Karpas-422 (cell line): ENCODE data around the gene HAUS7. TPM values are rescaled to one million over a fixed set of nuclear protein-coding genes. Genes with fewer than 3 reads are reported as not detected.

ENCODE experiments used
- DNase-seq: peaks from one replicate; pipeline ENCODE4 v3.0.0-alpha.2; 2015
- H2AFZ ChIP-seq: fragments of 200-600 bp; sonication (generic); 2 replicates; pipeline ENCODE4 v1.6.1; 2014; ENCODE audit warnings: antibody characterized with exemption, low read length, mixed read lengths
- H3K27ac ChIP-seq: fragments of 200-600 bp; sonication (generic); 2 replicates; pipeline ENCODE4 v1.5.1; 2014; ENCODE audit warnings: mild to moderate bottlenecking, low read length, moderate library complexity
- H3K27me3 ChIP-seq: fragments of 200-600 bp; sonication (generic); 2 replicates; pipeline ENCODE4 v1.6.1; 2014; ENCODE audit warnings: low read length, mixed read lengths
- H3K36me3 ChIP-seq: fragments of 200-600 bp; sonication (generic); 2 replicates; pipeline ENCODE4 v1.6.1; 2014; ENCODE audit warnings: low read length, mixed read lengths; ENCODE audit not compliant: insufficient read depth
- H3K4me1 ChIP-seq: fragments of 200-600 bp; sonication (generic); 2 replicates; pipeline ENCODE4 v1.6.1; 2014; ENCODE audit warnings: mild to moderate bottlenecking, low read length, mixed read lengths
- H3K4me2 ChIP-seq: fragments of 200-600 bp; sonication (generic); 2 replicates; pipeline ENCODE4 v1.6.1; 2014; ENCODE audit warnings: low read length, low read depth, mild to moderate bottlenecking; ENCODE audit not compliant: poor library complexity, severe bottlenecking
- H3K4me3 ChIP-seq: fragments of 200-600 bp; sonication (generic); 2 replicates; pipeline ENCODE4 v1.5.1; 2014; ENCODE audit warnings: mild to moderate bottlenecking, antibody characterized with exemption, low read length, mixed read lengths
- H3K79me2 ChIP-seq: fragments of 200-600 bp; sonication (generic); 2 replicates; pipeline ENCODE4 v1.6.1; 2014; ENCODE audit warnings: mild to moderate bottlenecking, low read length, mixed read lengths
- H3K9ac ChIP-seq: fragments of 200-600 bp; sonication (generic); 2 replicates; pipeline ENCODE4 v1.6.0; 2014; ENCODE audit warnings: low read length
- H3K9me2 ChIP-seq: fragments of 200-600 bp; sonication (generic), shearing (Covaris generic); replicated peaks from 2 replicates; pipeline ENCODE4 v1.6.0; 2014; ENCODE audit warnings: mild to moderate bottlenecking, low read length, moderate library complexity; ENCODE audit not compliant: insufficient read depth
- H3K9me3 ChIP-seq: fragments of 300-700, 200-600 bp; sonication (generic); 2 replicates; pipeline ENCODE4 v1.6.1; 2014; ENCODE audit warnings: low read length, mixed read lengths
- H4K20me1 ChIP-seq: fragments of 200-600 bp; sonication (generic); 2 replicates; pipeline ENCODE4 v1.6.1; 2014; ENCODE audit warnings: mild to moderate bottlenecking, antibody characterized with exemption, low read length, low read depth; ENCODE audit not compliant: insufficient read depth
- total RNA-seq: library from RNA; depleted of rRNA; stranded (reverse); fragments of >200 nt; shearing (Covaris generic); gene quantifications from 2 replicates; pipeline ENCODE4 v1.2.3, GENCODE V29; 2014; ENCODE audit warnings: low replicate concordance

Gene HAUS7
- total RNA-seq, 1 experiment from 2014 or later = 36.2 TPM

- H3K9me3 ChIP-seq = no peaks in the 10 kb centered on the region
These were observed 32.4 kb upstream of the HAUS7 start for GRCh38 chrX:153502796-153503195.

GRCh38 chrX:153502131-153502530, 31.8 kb upstream of the HAUS7 start:
- Histone ChIP-seq H4K20me1 (no peaks in the 10 kb centered on the region), H3K79me2 (no peaks in the 10 kb centered on the region), H3K4me1 (no peaks in the 10 kb centered on the region), H3K9ac (no peak overlapping the region), H3K4me3 (no peak overlapping the region), H3K27me3 (no peaks in the 10 kb centered on the region), H2AFZ (no peak overlapping the region), H3K36me3 (no peaks in the 10 kb centered on the region), H3K4me2 (no peak overlapping the region), H3K9me3 (no peaks in the 10 kb centered on the region), H3K9me2 (no peaks in the 10 kb centered on the region), H3K27ac (no peak overlapping the region)
- no peak for DNase-seq

More at GRCh38 chrX:153502796-153503195, 32.4 kb upstream of the HAUS7 start:
- no peaks in the 10 kb centered on the region for H4K20me1 ChIP-seq
- no peak overlapping the region for H2AFZ ChIP-seq
- DNase-seq = no peak
- no peak overlapping the region for H3K4me2 ChIP-seq
- H3K9me2 ChIP-seq = no peaks in the 10 kb centered on the region
- no peaks in the 10 kb centered on the region for H3K27me3 ChIP-seq
- no peak overlapping the region for H3K27ac ChIP-seq
- no peaks in the 10 kb centered on the region for H3K36me3 ChIP-seq
- H3K79me2 ChIP-seq = no peaks in the 10 kb centered on the region
- no peak overlapping the region for H3K9ac ChIP-seq
- H3K4me1 ChIP-seq = no peaks in the 10 kb centered on the region
- H3K4me3 ChIP-seq = no peak overlapping the region

- Histone ChIP-seq H3K79me2 (no peaks in the 10 kb centered on the region), H2AFZ (no peak overlapping the region), H4K20me1 (no peaks in the 10 kb centered on the region), H3K9ac (no peak overlapping the region), H3K4me1 (no peaks in the 10 kb centered on the region), H3K4me3 (no peak overlapping the region), H3K27me3 (no peaks in the 10 kb centered on the region), H3K9me2 (no peaks in the 10 kb centered on the region), H3K27ac (no peak overlapping the region), H3K36me3 (no peaks in the 10 kb centered on the region), H3K9me3 (no peaks in the 10 kb centered on the region), H3K4me2 (no peak overlapping the region)
- no peak for DNase-seq
These were observed 31.2 kb upstream of the HAUS7 start for GRCh38 chrX:153501530-153501929.

- Histone ChIP-seq H3K9me3 (no peaks in the 10 kb centered on the region), H3K9ac (no peak overlapping the region), H3K79me2 (no peaks in the 10 kb centered on the region), H3K4me2 (no peak overlapping the region), H3K4me1 (no peaks in the 10 kb centered on the region), H3K36me3 (no peaks in the 10 kb centered on the region), H3K9me2 (no peaks in the 10 kb centered on the region), H4K20me1 (no peaks in the 10 kb centered on the region), H3K27me3 (no peaks in the 10 kb centered on the region), H3K4me3 (no peak overlapping the region), H3K27ac (no peak overlapping the region), H2AFZ (no peak overlapping the region)
- no peak for DNase-seq
These were observed 30.4 kb upstream of the HAUS7 start for GRCh38 chrX:153500676-153501280.

- H3K4me3 ChIP-seq = no peak overlapping the region
- H3K9me2 ChIP-seq = no peaks in the 10 kb centered on the region
- H3K27ac ChIP-seq = no peak overlapping the region
- no peaks in the 10 kb centered on the region for H3K9me3 ChIP-seq
- no peak overlapping the region for H2AFZ ChIP-seq
- H3K27me3 ChIP-seq = no peaks in the 10 kb centered on the region
- no peak overlapping the region for H3K9ac ChIP-seq
- H3K36me3 ChIP-seq = no peaks in the 10 kb centered on the region
- no peak for DNase-seq
- no peaks in the 10 kb centered on the region for H3K79me2 ChIP-seq
- no peaks in the 10 kb centered on the region for H4K20me1 ChIP-seq
- H3K4me1 ChIP-seq = no peaks in the 10 kb centered on the region
- H3K4me2 ChIP-seq = no peak overlapping the region
These were observed 29.5 kb upstream of the HAUS7 start for GRCh38 chrX:153499876-153500275.

- Histone ChIP-seq H2AFZ (no peak overlapping the region), H3K36me3 (no peaks in the 10 kb centered on the region)
These were observed 29.0 kb upstream of the HAUS7 start for GRCh38 chrX:153499341-153499740.

GRCh38 chrX:153498453-153498852, 28.1 kb upstream of the HAUS7 start:
- Histone ChIP-seq H3K4me1 (no peaks in the 10 kb centered on the region), H3K9me3 (no peaks in the 10 kb centered on the region), H2AFZ (no peak overlapping the region), H4K20me1 (no peaks in the 10 kb centered on the region), H3K4me3 (no peak overlapping the region), H3K27ac (no peak overlapping the region), H3K27me3 (no peaks in the 10 kb centered on the region), H3K4me2 (no peak overlapping the region), H3K36me3 (no peaks in the 10 kb centered on the region), H3K79me2 (no peaks in the 10 kb centered on the region), H3K9ac (no peak overlapping the region), H3K9me2 (no peaks in the 10 kb centered on the region)
- no peak for DNase-seq

More at GRCh38 chrX:153499341-153499740, 29.0 kb upstream of the HAUS7 start:
- Histone ChIP-seq H4K20me1 (no peaks in the 10 kb centered on the region), H3K9me3 (no peaks in the 10 kb centered on the region), H3K4me3 (no peak overlapping the region), H3K79me2 (no peaks in the 10 kb centered on the region), H3K9me2 (no peaks in the 10 kb centered on the region), H3K27me3 (no peaks in the 10 kb centered on the region), H3K4me2 (no peak overlapping the region), H3K9ac (no peak overlapping the region), H3K27ac (no peak overlapping the region), H3K4me1 (no peaks in the 10 kb centered on the region)
- DNase-seq = no peak

GRCh38 chrX:153496590-153496959, 26.2 kb upstream of the HAUS7 start:
- no peak for DNase-seq
- Histone ChIP-seq H3K27me3 (no peaks in the 10 kb centered on the region), H3K4me3 (no peak overlapping the region), H3K79me2 (no peaks in the 10 kb centered on the region), H4K20me1 (no peaks in the 10 kb centered on the region), H2AFZ (no peak overlapping the region), H3K4me1 (no peaks in the 10 kb centered on the region), H3K27ac (no peak overlapping the region), H3K9me3 (no peaks in the 10 kb centered on the region), H3K4me2 (no peak overlapping the region), H3K9ac (no peak overlapping the region), H3K9me2 (no peaks in the 10 kb centered on the region), H3K36me3 (no peaks in the 10 kb centered on the region)
